ENCODE results near the gene PRKAG2. TPM values are rescaled to one million over a fixed set of nuclear protein-coding genes. Genes with fewer than 3 reads are reported as not detected.

PRKAG2 gene
- total RNA-seq, 1 donor from 2014 or later, result 14.2 TPM

- no peak for DNase-seq
Observed at GRCh38 chr7:151744051-151744580, 132.8 kb downstream of the PRKAG2 start.

- DNase-seq, result no peak
Observed at GRCh38 chr7:151743481-151743983, 133.4 kb downstream of the PRKAG2 start.

GRCh38 chr7:151742713-151743480, 134.0 kb downstream of the PRKAG2 start:
- no peak for DNase-seq

GRCh38 chr7:151741585-151741984, 135.3 kb downstream of the PRKAG2 start:
- DNase-seq, result no peak

- DNase-seq, result no peak
Observed at GRCh38 chr7:151740081-151740851, 136.6 kb downstream of the PRKAG2 start.

GRCh38 chr7:151738925-151739324, 138.0 kb downstream of the PRKAG2 start:
- no peak for DNase-seq

- peak; percentile 90 for DNase-seq
Observed at GRCh38 chr7:151736403-151736909, 140.5 kb downstream of the PRKAG2 start.

- no peak for DNase-seq
Observed at GRCh38 chr7:151735851-151736402, 141.0 kb downstream of the PRKAG2 start.

GRCh38 chr7:151735186-151735850, 141.6 kb downstream of the PRKAG2 start:
- DNase-seq, result no peak

- DNase-seq, result no peak
Observed at GRCh38 chr7:151732834-151733592, 143.9 kb downstream of the PRKAG2 start.

- no peak for DNase-seq
Observed at GRCh38 chr7:151732292-151732691, 144.6 kb downstream of the PRKAG2 start.

GRCh38 chr7:151731022-151731441, 145.9 kb downstream of the PRKAG2 start:
- DNase-seq, result no peak

GRCh38 chr7:151730591-151730990, 146.3 kb downstream of the PRKAG2 start:
- no peak for DNase-seq

- DNase-seq, result no peak
Observed at GRCh38 chr7:151729521-151729921, 147.4 kb downstream of the PRKAG2 start.

- no peak for DNase-seq
Observed at GRCh38 chr7:151728746-151729145, 148.2 kb downstream of the PRKAG2 start.

- no peak for DNase-seq
Observed at GRCh38 chr7:151728286-151728660, 148.6 kb downstream of the PRKAG2 start.

GRCh38 chr7:151727579-151728285, 149.2 kb downstream of the PRKAG2 start:
- DNase-seq, result peak; percentile 63

GRCh38 chr7:151726652-151727578, 150.0 kb downstream of the PRKAG2 start:
- no peak for DNase-seq
